Stomach (tissue), 9 donors: ENCODE results near the gene SH3GL2. TPM values are rescaled to one million over a fixed set of nuclear protein-coding genes. Genes with fewer than 3 reads are reported as not detected.

ENCODE experiments used
- DNase-seq, 2 donors: peaks; one replicate each; pipeline versions ENCODE4 v3.0.0 to v3.0.0-alpha.2; 2013 to 2019
- H3K27ac ChIP-seq, 5 donors: fragments of 200-600 bp in 4 of 5; sonication (generic) in 4 of 5; one replicate each; pipeline ENCODE4 v1.5.1; 2013 to 2019; ENCODE audit warnings: mild to moderate bottlenecking in 1 of 5, moderate library complexity in 1 of 5
- H3K27me3 ChIP-seq, 3 donors: fragments of 200-600 bp; sonication (generic); one replicate each; pipeline ENCODE4 v1.5.1; 2017 to 2019; ENCODE audit warnings: mixed run types in 1 of 3
- H3K36me3 ChIP-seq, 4 donors: fragments of 200-600 bp; sonication (generic); 1 replicate in 3 of 4; 2 replicates in 1 of 4; pipeline ENCODE4 v1.5.1; 2016 to 2019
- H3K4me1 ChIP-seq, 4 donors: fragments of 200-600 bp; sonication (generic); one replicate each; pipeline ENCODE4 v1.5.1; 2016 to 2019
- H3K4me3 ChIP-seq, 4 donors: fragments of 200-600 bp; sonication (generic) in 3 of 4; one replicate each; pipeline ENCODE4 v1.5.1; 2016 to 2019; ENCODE audit warnings: mild to moderate bottlenecking in 1 of 4
- H3K9me3 ChIP-seq, 4 donors: fragments of 200-600 bp; sonication (generic); one replicate each; pipeline ENCODE4 v1.5.1; 2016 to 2019
- CTCF ChIP-seq, 7 experiments: fragments of 450-650 bp in 4 of 7; fragments of 200-600 bp in 3 of 7; sonication (generic) in 3 of 7; IDR thresholded peaks; one replicate each; pipeline ENCODE4 v1.5.1; 2016 to 2019; ENCODE audit warnings: antibody characterized with exemption in 7 of 7, control low read depth in 2 of 7, mild to moderate bottlenecking in 1 of 7
- EP300 ChIP-seq: sonication (generic); formaldehyde crosslinking; IDR thresholded peaks from one replicate; pipeline ENCODE4 v1.6.1; 2017; ENCODE audit warnings: antibody characterized with exemption
- POLR2A ChIP-seq, 4 donors: fragments of 450-650 bp; IDR thresholded peaks; one replicate each; pipeline ENCODE4 v1.6.1; 2016; ENCODE audit warnings: antibody characterized with exemption in 4 of 4, control low read depth in 2 of 4, mild to moderate bottlenecking in 1 of 4, moderate library complexity in 1 of 4
- POLR2AphosphoS5 ChIP-seq, 3 donors: sonication (generic); formaldehyde crosslinking; IDR thresholded peaks; one replicate each; pipeline ENCODE4 v1.6.1; 2016; ENCODE audit warnings: antibody characterized with exemption in 3 of 3
- WGBS, 5 donors: extraction: QIAGEN DNeasy Blood & Tissue Kit in 3 of 5; methylation state at CpG; one replicate each; pipeline versions ENCODE4 v1.1.5 to v1.1.7; 2013 to 2018; 5-methylcytosine and 5-hydroxymethylcytosine counted together
- intact Hi-C: fragments of 100-400 bp; cut with DNase I; formaldehyde crosslinking; loops from one replicate; pipeline ENCODE4 v1.15.1; 2023; ENCODE audit warnings: low total_unique reads
- polyA plus RNA-seq, 3 donors: library from polyadenylated mRNA; stranded (reverse); fragments of 200-250 nt; gene quantifications; one replicate each; pipeline ENCODE4 v1.2.3, GENCODE V29; 2013
- total RNA-seq, 5 donors: library from RNA; depleted of rRNA; stranded (reverse); fragments of >200 nt; gene quantifications; one replicate each; pipeline versions ENCODE4 v1.1.0 to v1.2.3, GENCODE V29; 2014 to 2016
- donor health status: healthy with polysubstance abuse.
- donor health status: Bipolar disorder and iron deficiency.
- donor health status: healthy.

SH3GL2 gene
- total and polyA plus RNA-seq, 8 donors = 0.89 to 17.5 (median 7.7) TPM; not detected in 1

GRCh38 chr9:17631396-17631795 is 52.5 kb downstream of the SH3GL2 start:
- no peaks in the 10 kb centered on the region for H3K27me3 ChIP-seq
- no peaks in the 10 kb centered on the region for H3K9me3 ChIP-seq
- no peak for DNase-seq
- no peak overlapping the region for H3K27ac ChIP-seq
- no peaks in the 10 kb centered on the region for H3K36me3 ChIP-seq
- intact Hi-C loops = no loop called here
- no peak overlapping the region for H3K4me3 ChIP-seq
- TF ChIP-seq CTCF (IDR thresholded peaks at IDR 0.05) (no peak), POLR2AphosphoS5 (IDR thresholded peaks at IDR 0.05) (no peak), POLR2A (IDR thresholded peaks at IDR 0.05) (no peak), EP300 (no peak)
- no peaks in the 10 kb centered on the region for H3K4me1 ChIP-seq

GRCh38 chr9:17632994-17633393 is 54.1 kb downstream of the SH3GL2 start:
- TF ChIP-seq POLR2A (IDR thresholded peaks at IDR 0.05) = no peak
- no peak for TF ChIP-seq POLR2AphosphoS5 (IDR thresholded peaks at IDR 0.05)
- no peak for TF ChIP-seq CTCF (IDR thresholded peaks at IDR 0.05)
- no peak for TF ChIP-seq EP300
- intact Hi-C loops = no loop called here
- Histone ChIP-seq H3K4me1 (no peaks in the 10 kb centered on the region), H3K36me3 (no peaks in the 10 kb centered on the region), H3K9me3 (no peaks in the 10 kb centered on the region), H3K27me3 (no peaks in the 10 kb centered on the region), H3K27ac (no peak overlapping the region), H3K4me3 (no peak overlapping the region)
- WGBS, 5 donors = 44 to 94% (median 76%) methylated on average over 2 of the region's 2 CpGs
- no peak for DNase-seq

- TF ChIP-seq CTCF (IDR thresholded peaks at IDR 0.05) = no peak
- no peak for TF ChIP-seq EP300
- TF ChIP-seq POLR2A (IDR thresholded peaks at IDR 0.05) = no peak
- no peak for TF ChIP-seq POLR2AphosphoS5 (IDR thresholded peaks at IDR 0.05)
- WGBS, 5 donors = 50 to 81% (median 67%) methylated on average over 2 of the region's 2 CpGs
- no peaks in the 10 kb centered on the region for H3K9me3 ChIP-seq
These were observed 56.4 kb downstream of the SH3GL2 start for GRCh38 chr9:17635115-17635890.

GRCh38 chr9:17636349-17636748 is 57.5 kb downstream of the SH3GL2 start:
- Histone ChIP-seq H3K4me3 (no peak overlapping the region), H3K27me3 (no peaks in the 10 kb centered on the region), H3K4me1 (no peaks in the 10 kb centered on the region), H3K27ac (no peak overlapping the region), H3K9me3 (no peaks in the 10 kb centered on the region), H3K36me3 (no peaks in the 10 kb centered on the region)
- no peak for TF ChIP-seq EP300
- no peak for TF ChIP-seq POLR2AphosphoS5 (IDR thresholded peaks at IDR 0.05)
- TF ChIP-seq CTCF (IDR thresholded peaks at IDR 0.05) = no peak
- no peak for TF ChIP-seq POLR2A (IDR thresholded peaks at IDR 0.05)
- DNase-seq = no peak
- intact Hi-C loops = no loop called here
- 33 to 70% (median 60%) methylated on average over 2 of the region's 2 CpGs for WGBS, 5 donors

More at GRCh38 chr9:17635115-17635890, 56.4 kb downstream of the SH3GL2 start:
- Histone ChIP-seq H3K27me3 (no peaks in the 10 kb centered on the region), H3K4me1 (no peaks in the 10 kb centered on the region), H3K27ac (no peak overlapping the region), H3K4me3 (no peak overlapping the region), H3K36me3 (no peaks in the 10 kb centered on the region)
- intact Hi-C loops = no loop called here
- no peak for DNase-seq
